Nephron (organoid): ENCODE data around the gene MRPL22.
"Not testable (repeated sequence)": the region's sequence is repeated elsewhere in the genome, so short reads cannot be mapped to it uniquely, and the experiment has no call there.

ENCODE experiments used
- H3K27ac Mint-ChIP-seq, 3 experiments: 2 replicates each; pipeline ENCODE4 v1.8.0; 2020; ENCODE audit warnings: mixed read lengths in 3 of 3, mild to moderate bottlenecking in 2 of 3, moderate library complexity in 1 of 3
- H3K27me3 Mint-ChIP-seq: 2 replicates; pipeline ENCODE4 v1.8.0; 2021; ENCODE audit warnings: low read depth, mild to moderate bottlenecking, moderate library complexity, mixed read lengths
- H3K36me3 Mint-ChIP-seq: 2 replicates; pipeline ENCODE4 v1.8.0; 2020; ENCODE audit warnings: low read depth, mixed read lengths
- H3K4me1 Mint-ChIP-seq: 2 replicates; pipeline ENCODE4 v1.8.0; 2020; ENCODE audit warnings: mixed read lengths
- H3K4me3 Mint-ChIP-seq, 3 experiments: 2 replicates each; pipeline ENCODE4 v1.8.0; 2020; ENCODE audit warnings: mild to moderate bottlenecking in 3 of 3, mixed read lengths in 3 of 3, moderate library complexity in 2 of 3
- H3K9me3 Mint-ChIP-seq: 2 replicates; pipeline ENCODE4 v1.8.0; 2020; ENCODE audit warnings: mixed read lengths
- TF ChIP-seq, protein P1 (sequence below), 3 experiments: fragments of 200-600 bp; sonication (generic); IDR thresholded peaks; one replicate each; pipeline ENCODE4 v1.5.0; 2021; ENCODE audit warnings: antibody characterized with exemption in 3 of 3; ENCODE audit not compliant: unreplicated experiment in 3 of 3

The MRPL22 gene

DNA sequence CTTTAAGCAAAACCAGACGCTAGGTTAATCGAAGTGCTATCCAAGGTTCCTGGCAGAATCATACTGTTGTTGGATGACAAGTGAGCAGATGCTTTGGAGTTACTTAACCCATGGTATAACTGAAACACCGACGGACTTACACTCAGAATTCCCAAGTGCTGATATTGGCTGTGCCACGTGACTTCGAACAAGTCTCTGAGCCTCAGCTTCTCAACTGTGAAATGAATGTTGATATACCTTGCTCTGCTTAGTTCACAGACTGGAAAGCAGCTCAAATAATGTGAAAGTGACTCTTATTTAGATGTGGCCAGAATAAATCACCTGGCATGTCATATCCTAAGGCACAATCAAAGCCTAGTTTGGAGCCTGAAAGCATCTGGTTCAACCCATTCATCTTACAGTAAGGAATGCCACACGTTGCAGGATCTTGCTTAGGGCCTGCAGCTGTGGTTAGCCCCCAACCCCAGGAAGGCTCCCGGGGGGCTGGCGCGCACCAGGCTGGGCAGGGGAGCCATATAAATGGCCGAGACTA lies 3.6 kb upstream of the MRPL22 start:
- peaks cover 20% of the 10 kb centered on the region for H3K36me3 Mint-ChIP-seq
- no peaks in the 10 kb centered on the region for H3K27me3 Mint-ChIP-seq
- H3K4me3 Mint-ChIP-seq = peak overlapping the region; percentile 95 to 99 (median 98)
- H3K4me1 Mint-ChIP-seq = peaks cover 14% of the 10 kb centered on the region
- no peaks in the 10 kb centered on the region for H3K9me3 Mint-ChIP-seq
- peak overlapping the region; percentile 40 to 94 (median 81) for H3K27ac Mint-ChIP-seq
- TF ChIP-seq, protein P1, sequence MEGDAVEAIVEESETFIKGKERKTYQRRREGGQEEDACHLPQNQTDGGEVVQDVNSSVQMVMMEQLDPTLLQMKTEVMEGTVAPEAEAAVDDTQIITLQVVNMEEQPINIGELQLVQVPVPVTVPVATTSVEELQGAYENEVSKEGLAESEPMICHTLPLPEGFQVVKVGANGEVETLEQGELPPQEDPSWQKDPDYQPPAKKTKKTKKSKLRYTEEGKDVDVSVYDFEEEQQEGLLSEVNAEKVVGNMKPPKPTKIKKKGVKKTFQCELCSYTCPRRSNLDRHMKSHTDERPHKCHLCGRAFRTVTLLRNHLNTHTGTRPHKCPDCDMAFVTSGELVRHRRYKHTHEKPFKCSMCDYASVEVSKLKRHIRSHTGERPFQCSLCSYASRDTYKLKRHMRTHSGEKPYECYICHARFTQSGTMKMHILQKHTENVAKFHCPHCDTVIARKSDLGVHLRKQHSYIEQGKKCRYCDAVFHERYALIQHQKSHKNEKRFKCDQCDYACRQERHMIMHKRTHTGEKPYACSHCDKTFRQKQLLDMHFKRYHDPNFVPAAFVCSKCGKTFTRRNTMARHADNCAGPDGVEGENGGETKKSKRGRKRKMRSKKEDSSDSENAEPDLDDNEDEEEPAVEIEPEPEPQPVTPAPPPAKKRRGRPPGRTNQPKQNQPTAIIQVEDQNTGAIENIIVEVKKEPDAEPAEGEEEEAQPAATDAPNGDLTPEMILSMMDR (IDR thresholded peaks at IDR 0.05; ENCODE audit: unreplicated experiment in 3 of 3) = no peak

DNA sequence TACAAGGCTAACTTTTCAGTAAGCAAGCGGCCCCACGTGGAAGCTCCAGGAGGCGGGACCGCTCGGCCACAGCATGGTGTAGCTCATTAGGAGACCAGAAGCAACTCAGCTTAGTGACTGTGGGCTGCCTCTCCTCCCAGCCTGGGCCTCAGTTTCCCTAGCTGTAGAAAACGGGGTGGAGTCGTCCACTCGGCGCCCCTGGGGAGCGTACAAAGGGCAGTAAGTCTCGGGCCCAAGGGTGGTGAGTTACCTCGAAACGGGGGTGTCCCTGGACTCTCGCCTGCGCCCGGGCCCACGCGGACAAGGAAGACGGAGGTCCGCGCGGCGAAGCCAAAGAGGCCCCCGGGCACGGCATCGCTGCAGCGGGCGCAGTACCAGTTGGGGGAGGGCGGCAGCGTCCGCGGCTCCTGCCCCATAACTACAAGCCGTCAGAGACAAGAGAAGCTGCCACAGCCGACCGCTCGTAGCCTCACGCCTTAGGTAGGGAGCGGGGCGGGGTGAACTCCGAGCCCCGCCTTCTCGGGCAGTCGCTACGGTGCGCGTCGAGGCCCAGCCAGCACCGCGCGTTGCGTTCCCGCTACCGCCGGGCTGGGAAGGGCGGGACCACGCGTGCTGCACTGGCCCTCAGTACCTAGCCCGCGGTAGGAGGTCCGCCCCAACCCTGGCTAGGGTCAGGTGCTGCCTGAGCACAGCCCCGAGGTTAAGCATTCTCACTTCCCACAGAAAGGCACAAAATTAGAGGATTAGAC lies 3.0 kb upstream of the MRPL22 start, which contains the start of gene GEMIN5:
Gene GEMIN5 (minus strand): TSS at position 494 of the 749 bp plus-strand sequence. CDS start 78 bp downstream, at position 416.
- TF ChIP-seq, protein P1 (IDR thresholded peaks at IDR 0.05; ENCODE audit: unreplicated experiment in 3 of 3) = no peak
- H3K36me3 Mint-ChIP-seq = peaks cover 19% of the 10 kb centered on the region
- peaks cover 20% of the 10 kb centered on the region for H3K4me1 Mint-ChIP-seq
- H3K27ac Mint-ChIP-seq = peak within 1 kb of the TSS; percentile 40 to 94 (median 81)
- no peaks in the 10 kb centered on the region for H3K27me3 Mint-ChIP-seq
- H3K4me3 Mint-ChIP-seq = peak within 1 kb of the TSS; percentile 95 to 100 (median 98)
- H3K9me3 Mint-ChIP-seq = no peaks in the 10 kb centered on the region

DNA sequence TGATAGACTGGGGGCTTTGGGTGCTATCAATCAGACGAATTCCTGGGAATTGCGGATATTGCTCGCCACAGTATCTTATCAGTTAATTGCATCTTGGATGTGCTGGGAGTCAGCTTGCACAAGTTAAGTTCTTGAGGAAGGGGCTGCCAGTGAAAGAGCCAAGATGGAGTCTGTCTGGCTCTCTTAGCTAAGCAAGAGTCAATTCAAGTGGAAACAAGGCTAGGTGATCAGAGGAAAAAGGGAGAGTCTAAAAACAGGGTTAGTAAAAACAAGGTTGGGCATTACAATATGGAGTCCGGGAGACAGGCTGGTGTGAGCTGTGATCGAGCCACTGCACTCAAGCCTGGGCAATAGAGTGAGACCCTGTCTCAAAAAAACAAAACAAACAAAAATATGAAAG lies 1.5 kb upstream of the MRPL22 start:
- H3K27me3 Mint-ChIP-seq, H3K9me3 Mint-ChIP-seq: not testable (repeated sequence)
- Mint-ChIP-seq H3K4me1 (peaks cover 20% of the 10 kb centered on the region), H3K27ac (peak overlapping the region; percentile 16 to 26 (median 20)), H3K36me3 (peaks cover 11% of the 10 kb centered on the region), H3K4me3 (peak overlapping the region; percentile 95 to 100 (median 96))

DNA sequence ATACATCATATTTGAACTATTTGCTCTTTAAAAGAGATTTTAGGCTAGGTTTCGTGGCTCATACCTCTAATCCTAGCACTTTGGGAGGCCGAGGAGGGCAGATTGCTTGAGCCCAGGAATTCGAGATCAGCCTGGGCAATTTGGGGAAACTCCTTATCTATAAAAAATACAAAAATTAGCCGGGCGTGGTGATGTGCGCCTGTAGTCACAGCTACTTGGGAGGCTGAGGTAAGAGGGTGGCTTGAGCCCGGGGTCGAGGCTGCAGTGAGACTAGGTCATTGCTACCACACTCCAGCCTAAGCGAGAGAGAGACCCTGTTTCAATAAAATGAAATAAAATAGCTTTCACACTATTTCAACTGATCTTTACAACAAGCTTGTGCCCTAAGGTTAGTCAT lies 500 bp upstream of the MRPL22 start:
- Mint-ChIP-seq H3K36me3 (peaks cover 2% of the 10 kb centered on the region), H3K9me3 (no peaks in the 10 kb centered on the region), H3K27me3 (no peaks in the 10 kb centered on the region), H3K4me3 (peak overlapping the region; percentile 95 to 100 (median 96)), H3K4me1 (peaks cover 20% of the 10 kb centered on the region), H3K27ac (peak overlapping the region; percentile 95 to 99 (median 97))
- TF ChIP-seq, protein P1 (IDR thresholded peaks at IDR 0.05; ENCODE audit: unreplicated experiment in 3 of 3) = no peak

DNA sequence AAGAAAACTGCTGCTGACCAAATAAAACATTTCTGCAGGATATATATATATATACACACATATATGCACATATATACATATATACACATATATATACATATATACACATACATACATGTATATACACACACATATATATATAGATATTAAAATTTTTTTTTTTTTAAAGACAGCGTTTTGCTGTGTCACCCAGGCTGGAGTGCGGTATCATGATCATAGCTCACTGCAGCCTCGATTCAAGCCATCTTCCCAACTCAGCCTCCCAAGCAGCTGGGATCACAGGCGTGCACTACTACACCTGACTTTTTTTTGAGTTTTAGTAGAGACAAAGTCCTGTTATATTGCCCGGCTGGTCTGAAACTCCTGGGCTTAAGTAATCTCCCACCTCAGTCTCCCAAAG lies 2.7 kb downstream of the MRPL22 start:
- Mint-ChIP-seq H3K36me3 (no peaks in the 10 kb centered on the region), H3K4me1 (peaks cover 12% of the 10 kb centered on the region), H3K27me3 (no peaks in the 10 kb centered on the region), H3K27ac (no peak overlapping the region), H3K9me3 (no peaks in the 10 kb centered on the region), H3K4me3 (peak overlapping the region in 2 of 3 experiments; percentile 77)
- TF ChIP-seq, protein P1 (IDR thresholded peaks at IDR 0.05; ENCODE audit: unreplicated experiment in 3 of 3) = no peak

DNA sequence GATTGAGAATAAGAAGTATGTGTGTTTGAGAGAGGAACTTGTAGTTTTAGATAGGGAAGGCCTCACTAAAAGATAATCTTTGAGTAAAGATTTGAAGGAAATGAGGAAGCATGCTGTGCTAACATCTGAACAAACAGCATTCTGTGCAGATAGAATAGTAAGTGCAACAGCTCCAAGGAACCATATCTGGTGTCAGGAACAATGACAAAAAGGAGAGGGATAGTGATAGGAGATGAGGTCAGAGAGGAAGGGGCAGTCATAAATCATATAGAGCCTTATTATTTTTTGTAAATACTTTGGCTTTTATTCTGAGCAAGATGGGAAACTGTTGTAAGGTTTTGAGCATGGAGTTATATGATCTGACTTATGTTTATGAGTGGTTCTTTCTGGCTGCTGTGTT lies 3.8 kb downstream of the MRPL22 start:
- Mint-ChIP-seq H3K27me3 (no peaks in the 10 kb centered on the region), H3K36me3 (peaks cover 2% of the 10 kb centered on the region), H3K9me3 (no peaks in the 10 kb centered on the region), H3K4me1 (peaks cover 12% of the 10 kb centered on the region), H3K27ac (no peak overlapping the region), H3K4me3 (no peak overlapping the region)
- TF ChIP-seq, protein P1 (IDR thresholded peaks at IDR 0.05; ENCODE audit: unreplicated experiment in 3 of 3) = no peak
